K562 (cell line): ENCODE data around the gene LBP. TPM values are rescaled to one million over a fixed set of nuclear protein-coding genes. Genes with fewer than 3 reads are reported as not detected.

Source experiments
- ATAC-seq: fragments of 200-7000 bp; cut with Tn5 transposase; 3 replicates; pipeline ENCODE4 v1.9.1; 2020; ENCODE audit warnings: moderate library complexity
- BruUV-seq: library from RNA; stranded (reverse); fragments of 400-500 nt; replicated peaks from 2 replicates; lab custom pipeline; 2021; lab: Mats Ljungman, UMichigan
- CTCF ChIA-PET: fragments of 300-600 bp; formaldehyde crosslinking; extraction: SDS; loops from one replicate; lab custom pipeline; 2021; ENCODE audit warnings: low intra/inter-chr PET ratio; lab: Yijun Ruan, JAX
- POLR2A ChIA-PET: fragments of 300-600, 350-650 bp; sonication (Branson Sonifier 250); formaldehyde crosslinking; extraction: SDS; loops from one replicate; lab custom pipeline; 2021; ENCODE audit warnings: antibody characterized with exemption, inconsistent platforms; lab: Yijun Ruan, JAX
- DNase-seq, 4 experiments: peaks; one replicate each; pipeline versions ENCODE4 v3.0.0 to v3.0.0-alpha.2; 2011 to 2018; ENCODE audit warnings: low spot score in 3 of 4, mixed read lengths in 3 of 4; ENCODE audit errors: extremely low read depth in 1 of 4
- FAIRE-seq: peaks from 2 replicates; lab custom pipeline; 2011; peaks lifted over from hg19 to GRCh38; lab: Jason Lieb, UNC
- H2AFZ ChIP-seq: 2 replicates; pipeline ENCODE4 v1.6.0; 2011; ENCODE audit warnings: low read depth, low read length, control low read depth, inconsistent platforms
- H3K27ac ChIP-seq: fragments of 200-600 bp; 3 replicates; pipeline ENCODE4 v1.8.0; 2011; ENCODE audit warnings: low read depth, mild to moderate bottlenecking, control low read depth, inconsistent platforms, low read length, moderate library complexity, mixed read lengths; ENCODE audit errors: extremely low read depth
- H3K27me3 ChIP-seq, 2 experiments: fragments of 300-600 bp in 1 of 2; 2 replicates in 1 of 2; 3 replicates in 1 of 2; pipeline versions ENCODE4 v1.6.0 to v1.8.0; 2011; ENCODE audit warnings: inconsistent platforms in 2 of 2, low read length in 2 of 2, mild to moderate bottlenecking in 1 of 2, mixed read lengths in 1 of 2, moderate library complexity in 1 of 2; ENCODE audit not compliant: control insufficient read depth in 2 of 2, insufficient read depth in 2 of 2
- H3K36me3 ChIP-seq: fragments of 300-600 bp; 3 replicates; pipeline ENCODE4 v1.8.0; 2011; ENCODE audit warnings: mild to moderate bottlenecking, low read length, inconsistent platforms; ENCODE audit not compliant: control insufficient read depth, insufficient read depth
- H3K4me1 ChIP-seq, 2 experiments: fragments of 200-600 bp in 1 of 2; replicated peaks in 1 of 2; 2 replicates in 1 of 2; 3 replicates in 1 of 2; pipeline versions ENCODE4 v1.5.1 to v1.8.0; 2011; ENCODE audit warnings: inconsistent platforms in 2 of 2, low read length in 2 of 2, mild to moderate bottlenecking in 1 of 2, mixed read lengths in 1 of 2, moderate library complexity in 1 of 2; ENCODE audit not compliant: control insufficient read depth in 2 of 2, insufficient read depth in 2 of 2
- H3K4me2 ChIP-seq: 2 replicates; pipeline ENCODE4 v1.6.1; 2011; ENCODE audit warnings: low read length, control low read depth, inconsistent platforms, mixed read lengths; ENCODE audit not compliant: insufficient read depth
- H3K4me3 ChIP-seq: fragments of 200-600 bp; sonication (generic), shearing (Covaris generic); 2 replicates; pipeline ENCODE4 v1.5.1; 2016; ENCODE audit warnings: control low read depth, inconsistent platforms
- H3K79me2 ChIP-seq: fragments of 200-600 bp; 3 replicates; pipeline ENCODE4 v1.8.0; 2011; ENCODE audit warnings: low read length, inconsistent platforms; ENCODE audit not compliant: control insufficient read depth, insufficient read depth
- H3K9ac ChIP-seq, 2 experiments: 2 replicates each; pipeline versions ENCODE4 v1.6.0 to v1.6.1; 2011; ENCODE audit warnings: low read depth in 2 of 2, low read length in 2 of 2, control low read depth in 1 of 2, inconsistent platforms in 1 of 2, mild to moderate bottlenecking in 1 of 2, mixed read lengths in 1 of 2; ENCODE audit not compliant: insufficient read depth in 1 of 2
- H3K9me1 ChIP-seq: one replicate; pipeline ENCODE4 v1.6.0; 2011; ENCODE audit warnings: inconsistent platforms, mild to moderate bottlenecking, low read length, moderate library complexity; ENCODE audit not compliant: control insufficient read depth, insufficient read depth
- H3K9me3 ChIP-seq: replicated peaks from 2 replicates; pipeline ENCODE4 v1.5.1; 2011; ENCODE audit warnings: low read depth, low read length, inconsistent platforms; ENCODE audit not compliant: control insufficient read depth, insufficient read depth
- H4K20me1 ChIP-seq: replicated peaks from 2 replicates; pipeline ENCODE4 v1.6.1; 2011; ENCODE audit warnings: low read length, inconsistent platforms, mixed read lengths; ENCODE audit not compliant: control insufficient read depth, insufficient read depth
- AFF1 ChIP-seq, 2 experiments: fragments of 450-650 bp; IDR thresholded peaks; 2 replicates each; pipeline ENCODE4 v1.6.1; 2018; ENCODE audit warnings: mild to moderate bottlenecking in 2 of 2, low read depth in 1 of 2; ENCODE audit not compliant: partially characterized antibody in 2 of 2
- BHLHE40 ChIP-seq: IDR thresholded peaks from 2 replicates; pipeline ENCODE4 v1.6.1; 2011; ENCODE audit warnings: low read length, improper control_type of control experiment
- HNRNPUL1 ChIP-seq: fragments of 200-400 bp; formaldehyde crosslinking; IDR thresholded peaks from 2 replicates; pipeline ENCODE4 v1.6.1; 2017; ENCODE audit warnings: low read length
- PTRF ChIP-seq: fragments of 450-650 bp; IDR thresholded peaks from 2 replicates; pipeline ENCODE4 v1.6.1; 2016; ENCODE audit warnings: mild to moderate bottlenecking, missing genetic modification characterization, missing compliant biosample characterization
- PYGO2 ChIP-seq: fragments of 450-650 bp; IDR thresholded peaks from 2 replicates; pipeline ENCODE4 v1.6.1; 2016; ENCODE audit warnings: mild to moderate bottlenecking, missing genetic modification characterization, moderate library complexity, missing compliant biosample characterization
- RBM15 ChIP-seq: fragments of 200-400 bp; formaldehyde crosslinking; IDR thresholded peaks from 2 replicates; pipeline ENCODE4 v1.6.1; 2018; ENCODE audit warnings: mild to moderate bottlenecking, low read length, moderate library complexity; ENCODE audit not compliant: insufficient read depth
- RFX1 ChIP-seq: fragments of 450-650 bp; IDR thresholded peaks from 2 replicates; pipeline ENCODE4 v1.6.1; 2016; ENCODE audit warnings: mild to moderate bottlenecking, moderate library complexity
- STAT6 ChIP-seq: sonication (generic); formaldehyde crosslinking; IDR thresholded peaks from 2 replicates; pipeline ENCODE4 v1.8.1; 2023; ENCODE audit warnings: mild to moderate bottlenecking, missing genetic modification reagents
- THRA ChIP-seq: fragments of 450-650 bp; IDR thresholded peaks from 2 replicates; pipeline ENCODE4 v1.6.1; 2017; ENCODE audit warnings: mild to moderate bottlenecking, moderate library complexity
- ZFP30 ChIP-seq: fragments of 250-450 bp; sonication (Bioruptor Pico); IDR thresholded peaks from 2 replicates; pipeline ENCODE4 v1.8.0; 2022; ENCODE audit warnings: moderate library complexity, mild to moderate bottlenecking, inconsistent platforms, borderline replicate concordance
- ZNF778 ChIP-seq: fragments of 450-650 bp; formaldehyde crosslinking; IDR thresholded peaks from 2 replicates; pipeline ENCODE4 v1.4.0; 2020; ENCODE audit warnings: mild to moderate bottlenecking, moderate library complexity
- ZNF830 ChIP-seq: fragments of 250-450 bp; sonication (Bioruptor Pico); IDR thresholded peaks from 2 replicates; pipeline ENCODE4 v1.5.0; 2021; ENCODE audit warnings: mild to moderate bottlenecking
- WGBS: fragments of 100-300 bp; shearing (Covaris generic); methylation state at CpG from one replicate; pipeline ENCODE4 v1.1.6; 2016; ENCODE audit warnings: low coverage, mixed read lengths; ENCODE audit not compliant: insufficient coverage; ENCODE audit errors: missing lambda C conversion rate; 5-methylcytosine and 5-hydroxymethylcytosine counted together
- in situ Hi-C: fragments of 300-500 bp; cut with MboI; formaldehyde crosslinking; loops from 4 replicates; pipeline ENCODE4 v1.15.0; 2018; ENCODE audit warnings: inconsistent platforms, mixed read lengths
- intact Hi-C: fragments of 100-400 bp; cut with micrococcal nuclease; formaldehyde crosslinking; loops from 2 replicates; pipeline ENCODE4 v1.14.2; 2022
- polyA plus RNA-seq, 8 experiments: library from polyadenylated mRNA; depleted of rRNA in 4 of 8; stranded (reverse) in 5 of 8; unstranded in 3 of 8; fragments of >200 nt; fragmentation: Nextera tagmentation in 2 of 8; fragmentation: Illumina TruSeq in 1 of 8; extraction: Ambion mirVana in 2 of 8; extraction: Trizol in 1 of 8; gene quantifications; 2 replicates each; pipeline versions ENCODE4 v1.2.1 to v1.2.3, GENCODE V29; 2011 to 2014; ENCODE audit warnings: inconsistent platforms in 1 of 8, missing spikeins in 1 of 8
- total RNA-seq, 7 experiments: library from RNA; depleted of rRNA in 6 of 7; stranded (reverse); fragments of >200 nt in 6 of 7; fragmentation: Illumina TruSeq in 2 of 7; extraction: Trizol in 2 of 7; gene quantifications; 2 replicates each; pipeline versions ENCODE4 v1.2.1 to v1.2.3, GENCODE V29; 2011 to 2021; ENCODE audit warnings: low replicate concordance in 1 of 7

LBP gene
- total and polyA plus RNA-seq, 9 of the 15 experiments (the other 6 are each of a cell fraction or from before 2014, with no cell fraction given) = 0.06 to 0.31 (median 0.09) TPM; not detected in 3

- ATAC-seq (no peak), DNase-seq (no peak), FAIRE-seq (no peak)
- POLR2A ChIA-PET = no interaction called here
- Histone ChIP-seq H2AFZ (no peak overlapping the region), H3K9ac (no peak overlapping the region), H3K27me3 (peaks cover 16 to 52% of the 10 kb centered on the region in 2 experiments), H3K36me3 (no peaks in the 10 kb centered on the region), H3K79me2 (no peaks in the 10 kb centered on the region), H3K27ac (no peak overlapping the region), H4K20me1 (peaks cover 3% of the 10 kb centered on the region; the same call in 1 of the 2 replicates), H3K4me1 (peaks cover 0 to 6% of the 10 kb centered on the region in 2 experiments; a peak in 1 of 5 replicates), H3K4me2 (no peak overlapping the region), H3K9me3 (no peaks in the 10 kb centered on the region), H3K9me1 (no peaks in the 10 kb centered on the region), H3K4me3 (no peak overlapping the region)
- in situ Hi-C loops (no loop called here), intact Hi-C loops (no loop called here)
- BruUV-seq = no TSS peak
- 5% methylated on average over 6 of the region's 6 CpGs for WGBS
- CTCF ChIA-PET = no interaction called here
- TF ChIP-seq ZNF830 = no peak
- TF ChIP-seq ZNF778 (CRISPR knock-in tag) = no peak
- no peak for TF ChIP-seq RFX1
- no peak for TF ChIP-seq BHLHE40
- no peak for TF ChIP-seq AFF1 (IDR thresholded peaks at IDR 0.05; ENCODE audit: low read depth in 1 of 2, partially characterized antibody in 2 of 2)
- TF ChIP-seq ZFP30 (CRISPR knock-in tag) = no peak
- no peak for TF ChIP-seq THRA
- no peak for TF ChIP-seq STAT6 (CRISPR knock-in tag)
- no peak for TF ChIP-seq RBM15
- TF ChIP-seq HNRNPUL1 = no peak
- no peak for TF ChIP-seq PYGO2
- TF ChIP-seq PTRF (tag) = no peak
Observed at GRCh38 chr20:38299963-38300362, 46.3 kb upstream of the LBP start.
